GM12872 (cell line): ENCODE measurements around the gene ROCK1.

ENCODE experiments used
- CTCF ChIP-seq: IDR thresholded peaks from 3 replicates; pipeline ENCODE4 v1.5.1; 2011; ENCODE audit warnings: low read depth, mild to moderate bottlenecking, low read length, moderate library complexity; ENCODE audit not compliant: insufficient read depth

Gene ROCK1

DNA sequence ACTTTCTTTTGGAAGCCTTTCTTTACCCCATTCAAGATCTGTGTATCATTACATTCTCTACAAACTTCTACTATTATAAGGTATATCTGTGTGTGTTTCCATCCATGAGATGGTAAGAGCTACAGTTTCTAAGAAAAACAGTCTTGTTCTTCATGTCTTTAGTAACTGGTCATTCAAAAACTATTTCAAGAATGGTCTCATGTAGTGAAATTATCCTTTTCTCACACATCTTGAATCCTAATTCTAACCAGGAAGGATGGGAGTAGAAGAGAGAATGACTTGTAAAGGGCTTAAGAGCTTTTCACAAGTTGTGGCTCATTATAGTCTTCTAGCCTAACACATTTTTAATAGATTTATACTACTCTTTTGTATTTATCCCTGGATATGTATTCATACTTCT lies 47.3 kb downstream of the ROCK1 start:
- TF ChIP-seq CTCF = no peak

DNA sequence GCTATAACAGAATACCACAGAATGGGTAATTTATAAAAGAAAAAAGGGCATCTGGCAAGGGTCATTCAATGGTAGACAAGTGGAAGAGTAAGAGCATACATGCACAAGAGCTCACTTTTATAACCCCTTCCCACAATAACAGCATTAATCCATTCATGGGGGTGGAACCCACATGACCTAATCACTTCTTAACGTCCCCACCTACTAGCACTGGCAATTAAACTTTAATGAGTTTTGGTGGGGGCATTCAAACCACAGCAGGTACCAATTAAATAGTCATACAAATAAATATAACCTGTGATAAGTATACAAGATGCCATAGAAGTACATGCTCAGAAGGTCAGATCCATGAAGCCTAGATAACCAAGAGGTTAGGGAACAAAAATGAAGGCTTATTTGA lies 48.6 kb downstream of the ROCK1 start:
- TF ChIP-seq CTCF = no peak

GRCh38 chr18:21057112-21057511 lies 54.5 kb downstream of the ROCK1 start:
- no peak for TF ChIP-seq CTCF

GRCh38 chr18:21056545-21056944 lies 55.1 kb downstream of the ROCK1 start:
- TF ChIP-seq CTCF = no peak

DNA sequence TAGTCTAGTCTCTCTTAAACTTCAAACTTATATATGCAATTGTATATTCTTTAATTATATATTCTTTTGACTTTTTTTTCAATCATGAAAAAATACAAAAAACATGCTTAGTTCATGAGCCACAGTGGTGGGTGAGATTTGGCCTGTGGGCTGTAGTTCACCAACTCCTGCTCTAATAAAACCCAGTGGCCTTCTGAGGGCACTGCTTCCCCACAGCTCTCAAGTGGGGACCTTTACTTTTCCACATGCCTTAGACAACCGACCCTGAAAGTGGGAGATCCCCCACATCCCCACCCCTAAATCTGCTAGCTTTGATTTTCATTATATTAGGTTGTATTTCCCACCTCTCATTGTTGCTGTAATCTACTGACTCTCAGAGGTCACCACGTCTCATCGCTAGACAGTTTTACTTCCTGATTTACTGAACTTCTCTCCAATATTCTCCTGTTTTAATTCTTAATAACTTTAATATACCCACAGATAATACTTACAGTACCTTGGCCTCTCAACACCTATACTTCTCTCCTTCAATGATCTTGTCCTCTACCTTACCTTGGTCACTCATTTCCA lies 57.3 kb downstream of the ROCK1 start:
- TF ChIP-seq CTCF = no peak

- TF ChIP-seq CTCF = no peak
These were observed 58.5 kb downstream of the ROCK1 start for GRCh38 chr18:21053127-21053526.

DNA sequence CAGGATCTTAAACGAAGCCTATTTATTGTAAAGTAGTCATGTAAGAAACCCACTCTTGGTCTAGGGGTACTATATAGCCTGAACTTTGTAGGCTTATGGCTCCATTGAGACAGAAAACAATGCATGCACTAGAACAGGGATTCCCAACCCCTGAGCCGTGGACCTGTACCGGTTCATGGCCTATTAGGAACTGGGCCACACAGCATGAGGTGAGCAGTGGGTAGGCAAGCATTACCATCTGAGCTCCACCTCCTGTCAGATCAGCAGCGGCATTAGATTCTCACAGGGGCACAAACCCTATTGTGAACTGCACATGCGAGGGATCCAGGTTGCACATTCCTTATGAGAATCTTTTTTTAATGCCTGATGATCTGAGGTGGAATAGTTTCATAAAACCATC lies 59.2 kb downstream of the ROCK1 start:
- TF ChIP-seq CTCF = no peak
